Subcutaneous abdominal adipose tissue (tissue), 5 donors: ENCODE measurements around the gene ALX3.

ENCODE experiments used
- H3K27ac ChIP-seq: one replicate; pipeline ENCODE4 v1.7.0; 2013; ENCODE audit warnings: low read depth, mild to moderate bottlenecking, inconsistent platforms, low read length, moderate library complexity
- H3K27me3 ChIP-seq, 5 donors: one replicate each; pipeline ENCODE4 v1.7.0; 2013; ENCODE audit warnings: low read length in 5 of 5, inconsistent platforms in 1 of 5; ENCODE audit not compliant: control insufficient read depth in 5 of 5, insufficient read depth in 4 of 5
- H3K36me3 ChIP-seq, 5 donors: one replicate each; pipeline ENCODE4 v1.7.0; 2013; ENCODE audit warnings: low read length in 5 of 5; ENCODE audit not compliant: control insufficient read depth in 5 of 5, insufficient read depth in 5 of 5
- H3K4me1 ChIP-seq, 5 donors: one replicate each; pipeline ENCODE4 v1.7.0; 2013; ENCODE audit warnings: low read length in 5 of 5, mild to moderate bottlenecking in 3 of 5, moderate library complexity in 1 of 5; ENCODE audit not compliant: control insufficient read depth in 5 of 5, insufficient read depth in 5 of 5
- H3K4me3 ChIP-seq, 5 donors: one replicate each; pipeline ENCODE4 v1.7.0; 2013; ENCODE audit warnings: low read length in 5 of 5, low read depth in 1 of 5
- H3K9ac ChIP-seq, 5 donors: one replicate each; pipeline ENCODE4 v1.7.0; 2013; ENCODE audit warnings: low read length in 5 of 5, mild to moderate bottlenecking in 4 of 5, moderate library complexity in 3 of 5
- H3K9me3 ChIP-seq, 5 donors: one replicate each; pipeline ENCODE4 v1.7.0; 2013; ENCODE audit warnings: low read length in 5 of 5; ENCODE audit not compliant: control insufficient read depth in 5 of 5
- donor health status: healthy.
- donor health status: healthy.
- donor health status: healthy.
- donor health status: healthy.
- donor health status: healthy.

Gene ALX3

DNA sequence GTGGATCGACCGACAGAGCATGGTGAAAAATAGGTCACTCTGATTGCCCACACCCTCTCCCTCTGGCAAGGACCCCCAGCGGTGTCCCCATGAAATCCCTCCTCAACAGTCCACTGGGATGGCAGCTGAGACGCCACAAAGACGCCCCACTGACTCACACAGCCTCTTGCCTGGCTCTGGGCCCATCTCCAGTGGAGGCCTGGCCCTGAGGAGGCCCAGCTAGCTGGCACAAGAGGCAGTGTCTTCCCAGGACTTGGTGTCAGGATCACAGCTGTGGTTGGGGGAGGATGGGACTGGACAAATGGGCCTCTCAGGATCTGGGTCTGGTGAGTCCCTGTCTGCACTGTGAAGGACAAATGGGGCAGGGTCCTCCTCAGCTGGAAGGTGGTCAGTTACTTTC, 4.6 kb downstream of the ALX3 start:
- no peak overlapping the region for H3K4me3 ChIP-seq
- H3K4me1 ChIP-seq: peaks cover 0 to 48% (median 41%) of the 10 kb centered on the region in 5 donors
- H3K36me3 ChIP-seq: peaks cover 0 to 7% (median 3%) of the 10 kb centered on the region in 5 donors
- H3K27me3 ChIP-seq: peaks cover 28 to 44% (median 37%) of the 10 kb centered on the region in 5 donors
- H3K9me3 ChIP-seq: no peaks in the 10 kb centered on the region
- H3K27ac ChIP-seq: no peak overlapping the region
- H3K9ac ChIP-seq: no peak overlapping the region

DNA sequence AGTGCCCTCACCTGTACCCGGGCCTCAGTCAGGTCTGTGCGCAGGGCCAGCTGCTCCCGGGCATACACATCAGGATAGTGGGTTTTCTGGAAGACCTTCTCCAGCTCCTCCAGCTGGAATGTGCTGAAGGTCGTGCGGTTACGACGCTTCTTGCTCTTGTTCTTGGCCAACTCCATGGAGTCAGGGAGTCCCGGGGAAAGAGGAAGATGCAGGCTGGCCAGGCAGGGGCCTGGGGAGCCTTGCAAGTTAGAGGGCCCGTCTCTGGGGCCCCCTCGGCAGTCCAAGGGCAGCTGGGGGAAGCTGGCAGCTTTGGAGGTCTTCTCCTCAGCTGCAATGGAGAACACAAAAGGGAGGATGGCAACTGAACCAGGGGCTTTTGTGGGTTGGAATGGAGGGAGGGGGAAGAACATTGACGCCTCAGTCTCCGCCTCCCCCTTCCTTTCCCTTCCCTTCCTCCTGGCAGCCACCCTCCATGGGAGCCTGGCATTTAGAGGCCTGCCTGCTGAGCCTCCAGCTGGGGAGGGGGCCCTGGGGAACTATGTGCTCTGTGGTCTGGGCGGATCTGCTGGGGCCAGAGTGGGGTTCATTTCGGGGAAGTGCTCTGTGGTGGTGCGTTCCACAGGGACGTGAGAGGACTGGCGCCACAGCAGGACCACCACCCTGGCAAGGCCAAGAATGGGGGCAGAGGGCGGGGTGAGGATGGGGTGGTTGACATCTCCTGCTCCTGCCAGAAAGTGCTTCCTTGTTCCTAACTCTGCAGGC, 5.7 kb downstream of the ALX3 start:
- Histone ChIP-seq H3K36me3 (peaks cover 0 to 14% (median 3%) of the 10 kb centered on the region in 5 donors), H3K27ac (no peak overlapping the region), H3K4me3 (no peak overlapping the region), H3K4me1 (peaks cover 0 to 41% (median 36%) of the 10 kb centered on the region in 5 donors), H3K9me3 (no peaks in the 10 kb centered on the region), H3K9ac (no peak overlapping the region), H3K27me3 (peaks cover 23 to 35% (median 28%) of the 10 kb centered on the region in 5 donors)

- Histone ChIP-seq H3K9me3 (no peaks in the 10 kb centered on the region), H3K4me3 (no peak overlapping the region), H3K36me3 (peaks cover 0 to 19% (median 4%) of the 10 kb centered on the region in 5 donors), H3K4me1 (peaks cover 0 to 31% (median 26%) of the 10 kb centered on the region in 5 donors), H3K9ac (no peak overlapping the region), H3K27ac (no peak overlapping the region), H3K27me3 (peaks cover 13 to 25% (median 19%) of the 10 kb centered on the region in 5 donors)
These were observed 6.7 kb downstream of the ALX3 start for GRCh38 chr1:110063781-110064180.

- no peak overlapping the region for H3K27ac ChIP-seq
- peaks cover 2 to 16% (median 7%) of the 10 kb centered on the region in 5 donors for H3K27me3 ChIP-seq
- peaks cover 0 to 31% (median 15%) of the 10 kb centered on the region in 5 donors for H3K36me3 ChIP-seq
- H3K4me1 ChIP-seq: peaks cover 0 to 26% (median 16%) of the 10 kb centered on the region in 5 donors
- H3K9me3 ChIP-seq: no peaks in the 10 kb centered on the region
- no peak overlapping the region for H3K4me3 ChIP-seq
- H3K9ac ChIP-seq: no peak overlapping the region
These were observed 7.9 kb downstream of the ALX3 start for GRCh38 chr1:110062612-110063011.

GRCh38 chr1:110061341-110061740, 9.1 kb downstream of the ALX3 start:
- no peak overlapping the region for H3K27ac ChIP-seq
- no peaks in the 10 kb centered on the region for H3K9me3 ChIP-seq
- H3K9ac ChIP-seq: no peak overlapping the region
- H3K27me3 ChIP-seq: peaks cover 0 to 5% (median 0%) of the 10 kb centered on the region in 5 donors
- H3K4me3 ChIP-seq: no peak overlapping the region
- H3K36me3 ChIP-seq: peaks cover 0 to 43% (median 26%) of the 10 kb centered on the region in 5 donors
- H3K4me1 ChIP-seq: peaks cover 3 to 26% (median 15%) of the 10 kb centered on the region in 5 donors

DNA sequence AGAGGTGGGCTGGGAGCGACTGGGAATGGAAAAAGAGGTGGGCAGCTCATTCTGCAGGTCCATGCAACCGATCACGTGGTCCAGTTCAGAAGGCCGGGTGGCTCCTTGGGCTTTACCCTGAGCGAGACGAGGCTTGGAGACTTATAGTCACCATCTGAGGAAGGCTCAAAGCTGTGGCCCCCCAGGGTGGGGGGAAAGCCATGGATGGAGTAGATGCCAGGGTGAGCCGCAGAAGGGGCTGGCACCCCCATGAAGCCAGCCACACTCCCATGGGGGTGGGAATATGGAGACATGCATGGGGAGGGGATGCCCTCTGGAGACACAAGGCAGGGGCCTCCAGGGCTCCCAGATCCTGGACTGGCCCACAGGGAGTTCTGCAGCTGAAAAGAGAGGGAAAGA, 9.8 kb downstream of the ALX3 start:
- H3K36me3 ChIP-seq: peaks cover 0 to 50% (median 33%) of the 10 kb centered on the region in 5 donors
- H3K9ac ChIP-seq: peak overlapping the region in 1 of 5 donors; percentile 8
- no peaks in the 10 kb centered on the region for H3K9me3 ChIP-seq
- H3K27me3 ChIP-seq: no peaks in the 10 kb centered on the region
- H3K4me1 ChIP-seq: peaks cover 3 to 28% (median 16%) of the 10 kb centered on the region in 5 donors
- no peak overlapping the region for H3K27ac ChIP-seq
- H3K4me3 ChIP-seq: no peak overlapping the region

DNA sequence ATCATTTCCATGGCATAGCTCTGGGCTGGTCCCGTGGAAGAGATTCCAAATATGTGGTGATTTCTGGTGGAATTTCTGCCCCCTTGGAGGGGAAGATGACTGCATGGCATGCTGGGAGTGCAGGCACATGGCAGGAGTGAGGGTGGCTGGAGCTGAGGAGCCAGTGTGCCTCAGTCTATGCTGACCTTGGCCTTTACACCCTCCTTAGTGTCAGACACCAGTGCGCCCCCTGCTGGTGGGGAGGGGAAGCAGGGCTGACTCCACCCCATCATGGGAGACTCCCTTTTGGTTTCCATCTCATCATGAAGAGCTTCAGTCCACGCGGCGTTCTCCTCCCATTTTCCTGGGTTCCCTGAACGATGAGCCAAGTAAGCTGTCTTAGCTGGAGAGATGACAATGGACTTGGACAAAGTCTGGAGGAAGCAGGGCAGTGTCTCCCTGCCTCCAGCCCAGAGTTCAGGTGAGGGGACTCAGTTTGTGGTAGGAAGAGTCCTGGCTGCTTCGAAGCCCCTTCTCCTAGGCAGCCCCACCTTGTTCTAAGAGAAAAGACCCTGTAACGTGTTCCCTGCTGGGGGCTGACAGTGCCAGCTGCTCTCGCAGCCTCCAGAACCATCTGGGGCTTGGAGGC, 10.3 kb downstream of the ALX3 start:
- H3K4me3 ChIP-seq: no peak overlapping the region
- H3K27ac ChIP-seq: no peak overlapping the region
- H3K4me1 ChIP-seq: peaks cover 3 to 28% (median 16%) of the 10 kb centered on the region in 5 donors
- no peaks in the 10 kb centered on the region for H3K9me3 ChIP-seq
- H3K27me3 ChIP-seq: no peaks in the 10 kb centered on the region
- peak overlapping the region in 1 of 5 donors; percentile 8 for H3K9ac ChIP-seq
- H3K36me3 ChIP-seq: peaks cover 0 to 55% (median 38%) of the 10 kb centered on the region in 5 donors

DNA sequence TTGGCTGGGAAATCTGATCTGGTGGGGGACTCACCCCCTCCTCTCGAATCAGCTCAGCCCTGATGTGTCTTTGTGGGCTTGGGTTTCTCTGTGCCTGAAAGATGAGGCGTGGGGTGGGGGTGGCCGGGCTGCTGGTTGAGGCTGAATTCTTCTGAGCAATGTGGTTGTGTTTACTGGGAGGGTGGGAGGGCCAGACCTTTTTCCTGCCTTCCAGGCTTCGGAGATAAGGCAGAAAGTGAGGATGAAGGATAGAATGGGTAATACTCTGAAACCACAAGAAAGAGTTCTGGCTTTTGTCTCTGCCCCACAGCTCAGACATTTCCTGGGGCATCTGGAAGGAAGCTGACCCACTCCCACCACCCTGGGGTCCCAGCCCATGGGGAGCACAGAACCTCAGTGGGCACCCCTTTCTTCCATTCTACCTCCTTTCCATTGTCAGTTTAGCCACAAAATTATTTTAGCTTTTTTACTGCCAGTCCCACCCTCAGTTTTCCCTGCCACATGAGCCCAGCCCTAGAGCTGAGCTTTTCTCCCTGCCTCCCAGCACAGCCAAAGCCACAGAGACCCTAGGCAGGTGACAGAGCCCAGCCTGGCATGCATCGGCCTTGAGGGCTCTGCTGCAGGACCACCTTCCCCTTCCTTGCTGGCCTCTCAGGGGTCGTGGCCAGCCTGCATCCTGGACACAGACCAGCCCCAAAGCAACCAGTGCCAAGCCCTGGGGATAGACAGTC, 11.2 kb downstream of the ALX3 start:
- H3K27ac ChIP-seq: no peak overlapping the region
- H3K4me1 ChIP-seq: peaks cover 3 to 28% (median 16%) of the 10 kb centered on the region in 5 donors
- no peaks in the 10 kb centered on the region for H3K27me3 ChIP-seq
- no peak overlapping the region for H3K4me3 ChIP-seq
- H3K9ac ChIP-seq: no peak overlapping the region
- peaks cover 0 to 64% (median 45%) of the 10 kb centered on the region in 5 donors for H3K36me3 ChIP-seq
- no peaks in the 10 kb centered on the region for H3K9me3 ChIP-seq

- no peak overlapping the region for H3K9ac ChIP-seq
- H3K27me3 ChIP-seq: no peaks in the 10 kb centered on the region
- H3K36me3 ChIP-seq: peaks cover 0 to 71% (median 50%) of the 10 kb centered on the region in 5 donors
- no peak overlapping the region for H3K4me3 ChIP-seq
- no peak overlapping the region for H3K27ac ChIP-seq
- H3K9me3 ChIP-seq: no peaks in the 10 kb centered on the region
- H3K4me1 ChIP-seq: peaks cover 3 to 30% (median 16%) of the 10 kb centered on the region in 5 donors
These were observed 11.9 kb downstream of the ALX3 start for GRCh38 chr1:110058591-110058990.
